ENCODE measurements around the gene PRUNE2. TPM values are rescaled to one million over a fixed set of nuclear protein-coding genes. Genes with fewer than 3 reads are reported as not detected.
A peak's percentile ranks its signal among the peaks of the same experiment; 100 is the strongest.
"Not testable (repeated sequence)": the region's sequence is repeated elsewhere in the genome, so short reads cannot be mapped to it uniquely, and the experiment has no call there.

Gene PRUNE2
- total RNA-seq, 1 donor = 14.7 TPM

GRCh38 chr9:76681556-76681955 is 224.4 kb downstream of the PRUNE2 start:
- DNase-seq (ENCODE audit: low read depth) = no peak
- no peak for TF ChIP-seq CTCF (IDR thresholded peaks at IDR 0.05; ENCODE audit: insufficient read depth, low read length)
- no peak overlapping the region for H3K4me3 ChIP-seq (ENCODE audit: low read depth, low read length)

DNA sequence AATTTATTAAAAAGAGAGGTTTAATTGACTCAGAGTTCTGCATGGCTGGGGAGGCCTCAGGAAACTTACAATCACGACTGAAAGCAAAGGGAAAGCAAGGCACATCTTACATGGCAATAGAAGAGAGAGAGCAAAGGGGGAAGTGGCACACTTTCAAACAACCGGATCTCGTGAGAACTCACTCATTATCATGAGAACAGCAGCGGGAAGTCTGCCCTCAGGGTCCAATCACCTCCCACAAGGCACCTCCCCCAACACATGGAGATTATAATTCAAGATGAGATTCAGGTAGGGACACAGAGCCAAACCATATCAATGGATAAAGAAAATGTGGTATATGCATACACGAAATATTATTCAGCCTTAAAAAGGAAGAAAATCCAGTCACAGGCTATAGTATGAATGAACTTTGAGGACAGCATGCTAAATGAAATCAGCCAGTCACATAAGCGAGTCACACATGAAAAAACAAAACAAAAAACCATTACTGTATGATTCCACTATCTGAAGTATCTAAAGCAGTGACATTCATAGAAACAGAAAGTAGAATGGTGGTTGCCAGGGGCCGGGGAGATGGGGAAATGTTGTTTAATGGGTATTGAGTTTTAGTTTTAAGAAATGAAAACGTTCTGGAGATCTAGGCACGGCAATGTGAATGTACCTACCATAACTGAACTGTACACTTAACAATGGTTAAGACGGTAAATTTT is 225.0 kb downstream of the PRUNE2 start:
- DNase-seq (ENCODE audit: low read depth) = no peak
- H3K4me3 ChIP-seq (ENCODE audit: low read depth, low read length) = no peak overlapping the region
- TF ChIP-seq CTCF (IDR thresholded peaks at IDR 0.05; ENCODE audit: insufficient read depth, low read length) = no peak

DNA sequence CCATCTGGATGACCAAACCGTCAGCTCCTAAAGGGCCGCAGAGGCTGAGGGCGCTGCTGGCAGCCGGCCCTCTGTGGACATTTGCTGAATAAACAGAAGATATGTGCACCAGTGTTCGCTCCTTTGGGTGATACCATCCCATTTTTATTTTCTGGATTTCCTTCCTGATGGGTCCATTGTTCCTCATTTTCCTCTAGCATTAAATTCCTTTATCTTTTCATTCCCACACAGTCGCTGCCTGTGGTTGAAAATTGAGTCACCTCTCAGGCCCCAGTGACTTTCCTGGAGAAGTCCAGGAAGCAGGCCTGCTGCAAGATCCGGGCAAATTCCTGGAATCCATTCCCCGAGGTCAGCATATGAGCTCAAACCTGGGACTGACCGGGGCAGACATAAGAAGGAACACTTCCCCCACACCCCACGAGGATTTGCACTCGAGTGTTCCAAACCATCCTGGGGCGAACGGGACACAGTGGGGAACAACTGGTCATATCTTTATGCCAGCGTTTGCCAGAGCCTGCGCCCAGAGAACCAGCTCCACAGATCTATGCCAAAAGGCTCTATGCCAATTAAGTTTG is 228.3 kb downstream of the PRUNE2 start:
- TF ChIP-seq CTCF (IDR thresholded peaks at IDR 0.05; ENCODE audit: insufficient read depth, low read length) = no peak
- H3K4me3 ChIP-seq (ENCODE audit: low read depth, low read length) = no peak overlapping the region
- peak; percentile 57 for DNase-seq (ENCODE audit: low read depth)

DNA sequence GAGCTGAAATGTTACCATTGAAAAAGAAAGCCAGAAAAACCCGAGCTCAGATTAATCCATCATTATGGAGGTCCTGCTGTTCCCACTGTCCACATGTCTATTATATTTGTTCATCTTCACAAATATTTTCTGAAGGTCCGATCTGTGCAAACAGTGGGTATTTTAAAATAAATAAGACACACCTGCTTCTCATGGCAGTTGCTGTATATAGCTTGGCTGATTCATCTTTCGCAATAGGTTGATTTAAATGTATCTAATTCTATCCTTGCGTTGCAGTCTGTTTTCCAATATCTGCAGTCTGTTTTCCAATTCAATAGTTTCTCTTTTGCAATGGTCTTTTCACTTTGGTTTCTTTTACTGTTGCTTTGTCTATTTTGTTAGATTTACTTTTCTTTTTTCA is 229.1 kb downstream of the PRUNE2 start:
- no peak for DNase-seq (ENCODE audit: low read depth)
- TF ChIP-seq CTCF (IDR thresholded peaks at IDR 0.05; ENCODE audit: insufficient read depth, low read length) = no peak
- no peak overlapping the region for H3K4me3 ChIP-seq (ENCODE audit: low read depth, low read length)

GRCh38 chr9:76667521-76667957 is 238.4 kb downstream of the PRUNE2 start:
- DNase-seq (ENCODE audit: low read depth) = peak; percentile 71
- H3K4me3 ChIP-seq (ENCODE audit: low read depth, low read length) = no peak overlapping the region
- TF ChIP-seq CTCF (IDR thresholded peaks at IDR 0.05; ENCODE audit: insufficient read depth, low read length) = no peak

DNA sequence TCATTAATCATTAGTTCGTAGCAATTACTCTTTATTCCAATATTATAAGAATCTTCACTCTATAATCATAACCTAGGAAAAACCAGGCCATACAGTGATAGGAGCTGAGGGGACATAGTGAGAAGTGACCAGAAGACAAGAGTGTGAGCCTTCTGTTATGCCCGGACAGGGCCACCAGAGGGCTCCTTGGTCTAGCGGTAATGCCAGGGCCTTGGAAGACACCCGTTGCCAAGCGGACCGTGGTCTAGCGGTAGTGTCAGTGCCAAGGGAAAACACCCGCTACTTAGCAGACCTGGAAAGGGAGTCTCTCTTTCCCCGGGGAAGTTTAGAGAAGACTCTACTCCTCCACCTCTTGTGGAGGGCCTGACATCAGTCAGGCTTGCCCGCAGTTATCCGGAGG is 239.9 kb downstream of the PRUNE2 start:
- peak; percentile 66 for DNase-seq (ENCODE audit: low read depth)
- peak; percentile 43 for TF ChIP-seq CTCF (IDR thresholded peaks at IDR 0.05; ENCODE audit: insufficient read depth, low read length)
- not testable (repeated sequence) for H3K4me3 ChIP-seq (ENCODE audit: low read depth, low read length)

Data from fibroblast of the aortic adventitia (primary cell).